HG03378 (cell line): ENCODE results near the gene MXI1.
A peak's percentile ranks its signal among the peaks of the same experiment; 100 is the strongest.
"Not testable (repeated sequence)": the region's sequence is repeated elsewhere in the genome, so short reads cannot be mapped to it uniquely, and the experiment has no call there.

Experiments
- ATAC-seq: cut with Tn5 transposase; IDR thresholded peaks from one replicate; pipeline ENCODE4 v1.9.1; 2021; ENCODE audit warnings: mild to moderate bottlenecking, moderate library complexity; ENCODE audit not compliant: unreplicated experiment

MXI1 gene

DNA sequence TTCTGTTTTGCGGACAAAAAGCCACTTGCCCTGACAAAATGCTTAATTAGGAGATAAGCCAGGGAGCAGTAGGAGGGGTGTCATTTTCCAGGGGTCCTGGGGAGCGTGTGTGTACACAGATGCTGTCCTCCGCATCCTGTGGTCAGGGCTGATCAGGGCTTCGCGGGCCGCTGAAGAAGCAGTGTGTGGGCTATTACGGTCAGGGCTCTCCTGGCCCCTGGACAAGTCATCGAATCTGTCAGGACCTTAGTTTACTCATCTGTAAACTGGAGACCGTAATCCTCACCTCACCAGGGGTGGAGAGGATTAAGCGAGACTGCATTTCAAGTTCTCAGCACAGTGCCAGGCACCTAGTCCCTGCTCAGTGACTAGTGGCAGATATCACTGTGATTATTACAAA is 26.0 kb upstream of the MXI1 start:
- no peak for ATAC-seq

DNA sequence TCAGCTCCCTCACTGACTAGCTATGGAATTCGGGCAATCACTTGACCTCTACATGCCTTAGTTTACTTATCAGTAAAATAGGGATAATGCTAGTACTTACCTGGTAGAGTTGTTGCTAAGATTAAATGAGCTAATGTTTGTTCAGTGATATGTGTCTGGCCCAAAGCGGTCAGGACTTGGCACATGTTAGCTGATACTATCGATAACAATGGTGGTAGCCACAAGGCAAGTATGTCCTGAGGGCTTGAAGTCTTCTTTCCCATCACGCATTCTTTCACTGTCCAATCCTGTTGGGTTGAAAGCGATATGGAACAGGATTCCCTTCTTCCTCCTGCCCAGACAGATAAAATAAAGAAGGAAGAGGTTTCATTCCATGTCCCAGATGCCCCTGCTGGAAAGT is 25.5 kb upstream of the MXI1 start:
- no peak for ATAC-seq

DNA sequence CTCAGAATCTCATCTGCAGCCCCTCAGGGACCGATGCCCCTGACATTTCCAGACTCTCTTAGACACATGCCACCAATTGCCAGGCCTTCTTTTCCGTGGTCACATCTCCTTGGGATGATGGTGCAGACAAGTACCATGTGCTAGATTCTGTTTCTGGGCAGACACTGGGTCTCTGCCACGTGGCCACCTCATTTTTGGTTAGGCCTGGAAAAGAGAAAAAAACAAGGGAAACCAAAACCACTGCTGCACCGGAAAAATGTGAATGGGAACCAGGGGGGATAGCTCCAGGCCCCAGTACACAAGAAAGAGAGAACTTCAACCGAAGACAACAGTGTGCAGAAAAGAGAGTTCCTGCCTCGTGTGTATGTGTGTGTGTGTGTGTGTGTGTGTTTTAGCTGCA is 23.0 kb upstream of the MXI1 start:
- no peak for ATAC-seq

DNA sequence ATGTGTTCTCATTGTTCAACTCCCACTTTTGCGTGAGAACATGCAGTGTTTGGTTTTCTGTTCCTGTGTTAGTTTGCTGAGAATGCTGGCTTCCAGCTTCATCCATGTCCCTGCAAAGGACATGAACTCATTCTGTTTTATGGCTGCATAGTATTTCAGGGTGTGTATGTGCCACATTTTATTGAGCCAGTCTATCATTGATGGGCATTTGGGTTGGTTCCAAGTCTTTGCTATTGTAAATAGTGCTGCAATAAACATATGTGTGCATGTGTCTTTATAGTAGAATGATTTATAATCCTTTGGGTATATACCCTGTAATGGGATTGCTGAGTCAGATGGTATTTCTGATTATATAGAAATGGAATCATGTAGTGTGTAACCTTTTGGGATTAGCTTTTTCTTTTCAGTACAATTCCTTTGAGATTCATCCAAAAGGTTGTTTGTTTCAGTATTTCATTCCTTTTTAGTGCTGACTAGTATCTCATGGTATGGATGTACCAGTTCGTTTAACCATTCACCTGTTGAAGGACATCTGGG is 21.7 kb upstream of the MXI1 start:
- ATAC-seq = not testable (repeated sequence)

DNA sequence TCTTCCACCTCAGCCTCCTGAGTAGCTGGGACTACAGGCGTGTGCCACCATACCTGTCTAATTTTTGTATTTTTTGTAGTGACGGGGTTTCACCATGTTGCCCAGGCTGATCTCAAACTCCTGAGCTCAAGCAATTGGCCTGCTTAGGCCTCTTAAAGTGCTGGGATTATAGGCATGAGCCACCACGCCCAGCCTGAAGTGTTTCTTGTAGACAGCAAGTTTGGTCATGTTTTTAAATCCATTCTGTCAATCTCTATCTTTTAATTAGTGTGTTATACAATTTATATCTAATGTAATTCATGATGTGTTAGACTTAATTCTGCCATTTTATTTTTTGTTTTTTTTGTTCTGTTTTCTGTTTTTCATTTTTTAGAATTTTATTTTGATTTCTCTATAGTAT is 17.2 kb upstream of the MXI1 start:
- ATAC-seq = no peak

DNA sequence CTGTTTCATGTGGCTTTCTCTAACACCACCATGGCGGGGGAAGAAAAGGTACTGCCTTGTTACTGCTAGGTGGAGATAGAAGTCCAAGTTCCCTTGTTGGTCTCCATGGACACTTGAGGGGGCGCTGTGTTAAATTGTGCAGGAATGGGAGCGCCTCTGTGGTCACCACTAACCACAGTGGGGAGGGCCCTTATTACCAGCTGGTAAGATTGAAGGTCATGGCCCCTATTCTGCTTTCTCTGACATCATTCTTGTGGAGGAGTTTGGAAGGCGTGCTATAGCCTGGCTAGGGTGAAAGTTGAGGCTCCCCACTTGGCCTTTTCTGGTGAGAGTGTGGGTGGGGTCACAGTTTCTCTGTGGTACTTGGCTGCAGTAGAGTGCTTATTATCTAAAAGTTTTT is 14.9 kb upstream of the MXI1 start:
- peak; percentile 58 for ATAC-seq

DNA sequence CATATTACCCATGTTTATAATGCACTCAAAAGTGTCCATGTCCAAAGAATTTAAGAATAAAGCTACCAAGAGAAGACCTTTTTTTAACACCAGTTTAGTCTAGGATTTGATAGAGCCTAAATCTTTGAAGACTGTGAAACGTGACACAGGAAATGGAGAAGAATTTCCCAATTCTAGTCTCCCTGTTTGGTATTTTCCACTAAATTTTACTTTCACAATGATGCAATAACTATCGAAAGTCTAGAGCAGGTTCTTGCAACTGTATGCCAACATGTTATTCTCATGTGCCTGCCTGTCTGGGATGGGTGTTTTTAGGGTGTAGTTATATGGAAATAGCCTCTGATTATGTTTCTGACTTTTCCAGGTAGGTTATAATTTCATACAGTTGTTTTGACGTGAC is 6.9 kb upstream of the MXI1 start:
- ATAC-seq = no peak

DNA sequence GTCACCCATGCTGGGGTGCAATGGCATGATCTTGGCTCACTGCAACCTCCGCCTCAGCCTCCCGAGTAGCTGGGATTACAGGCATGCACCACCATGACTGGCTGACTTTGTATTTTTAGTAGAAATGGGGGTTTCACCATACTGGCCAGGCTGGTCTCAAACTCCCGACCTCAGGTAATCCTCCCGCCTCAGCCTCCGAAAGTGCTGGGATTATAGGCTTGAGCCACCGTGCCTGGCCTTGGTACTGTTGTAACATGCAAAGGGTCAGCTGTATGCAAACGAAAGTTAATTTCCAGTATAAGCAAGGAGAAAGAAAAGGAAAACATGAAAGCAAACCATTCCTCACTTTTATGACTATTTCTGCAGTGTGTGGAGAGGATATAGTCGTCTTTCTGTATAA is 6.4 kb upstream of the MXI1 start:
- not testable (repeated sequence) for ATAC-seq

DNA sequence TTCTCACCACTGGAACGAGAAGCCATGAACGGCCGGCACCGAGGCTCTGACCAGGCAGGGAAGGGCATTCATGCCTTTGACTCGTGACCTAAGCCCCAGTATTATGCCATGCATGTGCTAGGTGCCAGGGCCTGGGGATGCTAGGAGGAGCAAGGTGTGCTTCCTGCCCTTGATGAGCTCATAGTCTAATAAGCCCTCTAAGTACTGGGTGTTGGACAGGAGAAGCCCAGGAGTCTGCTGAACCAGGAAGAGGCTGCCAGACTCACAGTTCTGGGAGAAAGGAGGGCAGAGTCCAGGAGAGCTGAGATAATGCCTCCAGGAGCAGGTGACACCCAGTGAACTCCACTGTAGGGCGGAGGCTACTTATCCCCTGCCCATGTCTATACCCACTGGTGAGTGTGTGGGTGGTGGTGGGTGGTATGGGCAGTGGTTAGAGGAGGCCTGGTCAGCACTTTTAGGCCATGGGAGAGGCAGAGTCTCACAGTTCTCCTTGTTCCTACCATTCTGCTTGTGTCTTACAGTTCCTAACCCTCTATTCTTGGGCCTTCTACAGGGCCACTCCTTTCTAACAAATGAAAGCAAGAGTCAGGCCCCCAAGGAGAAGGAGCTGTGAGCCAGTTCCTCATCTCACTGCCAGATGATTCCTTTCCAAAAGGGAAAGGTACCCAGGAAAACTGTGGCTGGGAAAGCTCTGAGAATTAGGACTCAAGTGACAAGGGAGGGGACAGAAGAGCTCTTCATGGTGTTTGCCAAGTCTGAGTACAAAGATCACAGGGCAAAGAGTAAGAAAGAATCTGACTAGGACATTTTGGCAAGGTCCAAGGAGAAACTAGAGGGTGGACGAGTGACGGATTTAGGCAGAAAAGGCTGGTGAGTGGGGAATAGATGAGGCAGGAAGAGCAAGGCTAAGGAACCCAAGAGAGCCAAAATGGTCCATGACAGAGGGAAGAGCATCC is 3.6 kb upstream of the MXI1 start:
- ATAC-seq = no peak

DNA sequence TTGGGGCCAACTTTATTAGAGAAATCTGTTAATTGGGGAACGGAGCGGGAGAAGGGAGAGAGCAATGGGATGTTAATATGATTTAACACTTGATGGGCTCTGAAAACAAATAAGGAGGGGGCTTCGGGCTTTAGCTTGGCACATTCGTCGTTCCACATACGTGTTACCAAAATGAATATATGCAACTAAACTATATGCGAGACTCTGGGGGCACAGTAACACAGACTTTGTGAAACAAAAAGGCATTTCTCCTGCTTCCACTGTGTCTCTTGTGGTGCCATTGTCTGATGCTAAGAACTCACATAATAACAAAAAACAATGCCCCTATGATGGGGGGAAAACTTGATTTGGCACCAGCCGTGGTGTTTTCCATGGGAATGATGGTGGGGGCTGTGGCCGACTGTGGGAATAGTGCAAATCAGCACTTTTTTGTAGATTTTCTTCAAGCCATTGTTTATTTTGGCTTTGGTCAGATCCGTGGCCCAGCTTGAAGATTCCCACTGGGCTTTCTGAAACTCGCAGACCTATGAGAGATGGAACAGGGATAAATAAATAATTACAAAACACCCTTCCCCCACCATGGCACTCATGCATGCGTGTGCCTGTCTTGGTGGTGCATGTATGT is 2.2 kb upstream of the MXI1 start:
- ATAC-seq = no peak

DNA sequence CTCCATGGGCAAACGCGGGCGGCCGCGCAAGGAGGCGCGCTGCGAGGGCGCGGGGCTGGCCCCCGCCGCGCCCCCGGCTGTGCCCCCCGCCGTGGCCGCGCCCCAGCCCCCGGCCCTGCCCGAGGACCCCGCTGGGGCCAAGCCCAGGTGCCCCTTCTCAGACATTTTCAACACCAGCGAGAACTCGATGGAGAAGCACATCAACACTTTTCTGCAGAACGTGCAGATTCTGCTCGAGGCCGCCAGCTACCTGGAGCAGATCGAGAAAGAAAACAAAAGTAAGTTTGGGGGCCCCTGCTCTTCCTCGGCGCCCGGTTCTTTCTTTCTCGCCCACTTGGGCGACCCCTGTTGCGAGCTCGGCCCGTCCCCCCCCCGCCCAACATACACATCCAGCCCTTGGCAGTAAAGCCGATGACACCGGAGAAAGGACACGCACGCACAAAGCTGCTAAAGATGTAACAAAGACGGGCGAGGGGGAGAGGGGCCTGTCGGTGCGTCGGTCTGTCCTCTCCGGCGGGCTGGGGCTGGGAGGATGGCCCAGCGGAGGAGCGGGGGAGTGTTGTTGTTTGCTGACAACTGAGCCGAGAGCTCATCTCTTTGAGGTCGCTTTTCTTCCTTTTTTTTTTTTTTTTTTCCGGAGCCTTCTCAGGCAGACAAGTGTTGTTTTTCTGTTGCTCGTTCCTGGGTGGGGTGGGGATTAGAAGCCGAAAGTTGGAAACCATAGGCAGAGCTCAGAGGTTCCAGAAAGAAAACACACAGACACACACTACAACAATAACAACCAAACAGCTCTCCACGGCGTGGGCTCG is 604 bp downstream of the MXI1 start:
- no peak for ATAC-seq

DNA sequence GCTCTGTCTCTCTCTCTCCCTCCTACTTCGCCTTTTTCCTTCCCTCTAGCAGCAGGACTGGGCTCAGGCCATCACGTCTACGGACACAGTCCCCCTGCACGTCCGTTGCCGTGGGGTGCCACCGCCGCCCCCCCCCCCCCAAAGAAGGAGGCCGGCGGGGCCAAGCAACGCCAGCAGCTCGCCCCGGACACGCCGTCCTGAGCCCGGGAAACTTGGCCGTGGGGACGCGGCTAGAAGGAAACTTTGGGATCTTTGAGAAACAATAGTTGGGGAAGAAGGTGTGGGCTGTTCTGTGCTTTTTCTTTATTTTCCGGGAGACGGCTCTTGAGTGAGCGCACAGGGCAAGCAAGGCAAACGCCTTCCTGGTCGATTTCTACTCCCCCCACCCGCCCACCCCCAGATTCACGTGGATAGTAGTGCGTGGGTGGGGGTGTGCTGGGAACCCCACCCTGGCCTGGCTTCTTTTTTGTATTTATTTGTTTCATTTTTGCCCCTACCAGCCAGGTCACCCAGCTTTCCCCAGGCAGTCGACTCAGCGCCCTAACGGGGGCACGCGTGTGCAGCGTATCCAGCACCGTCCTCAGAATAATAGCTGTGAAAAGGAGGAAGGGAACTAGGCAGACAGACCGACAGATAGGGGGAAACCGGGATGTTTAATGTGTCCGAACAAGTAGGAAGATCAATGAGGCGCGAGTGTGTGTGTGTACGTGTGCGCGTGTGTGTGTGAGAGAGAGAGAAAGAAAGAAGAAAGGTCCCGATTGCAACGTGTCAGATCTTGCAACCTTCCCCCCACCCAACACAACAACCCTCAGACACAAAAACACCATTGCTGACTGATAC is 1.4 kb downstream of the MXI1 start:
- ATAC-seq = no peak

DNA sequence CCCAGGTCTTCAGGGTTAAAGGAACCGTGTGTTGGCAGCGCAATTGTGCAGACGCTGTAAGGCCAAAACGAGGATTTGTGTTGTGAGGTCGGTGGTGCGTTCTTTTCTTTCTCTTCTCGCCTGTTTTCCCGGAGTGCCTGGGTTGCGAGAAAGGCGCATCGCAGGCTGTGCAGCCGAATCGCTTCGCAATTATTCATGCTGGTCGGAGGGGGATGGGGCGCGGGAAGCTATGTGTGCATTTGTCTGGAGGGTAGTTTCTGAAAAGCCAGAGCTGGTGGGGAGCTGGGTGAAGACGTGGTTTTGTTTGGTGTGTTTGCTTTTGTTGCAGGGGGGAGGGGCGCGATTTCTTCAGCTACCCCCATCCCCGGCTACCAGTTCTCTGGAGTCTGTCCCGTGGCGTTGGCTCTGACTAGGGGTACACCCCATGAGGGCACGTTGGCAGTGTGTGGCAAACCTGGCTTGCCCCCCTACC is 2.1 kb downstream of the MXI1 start:
- ATAC-seq = no peak

DNA sequence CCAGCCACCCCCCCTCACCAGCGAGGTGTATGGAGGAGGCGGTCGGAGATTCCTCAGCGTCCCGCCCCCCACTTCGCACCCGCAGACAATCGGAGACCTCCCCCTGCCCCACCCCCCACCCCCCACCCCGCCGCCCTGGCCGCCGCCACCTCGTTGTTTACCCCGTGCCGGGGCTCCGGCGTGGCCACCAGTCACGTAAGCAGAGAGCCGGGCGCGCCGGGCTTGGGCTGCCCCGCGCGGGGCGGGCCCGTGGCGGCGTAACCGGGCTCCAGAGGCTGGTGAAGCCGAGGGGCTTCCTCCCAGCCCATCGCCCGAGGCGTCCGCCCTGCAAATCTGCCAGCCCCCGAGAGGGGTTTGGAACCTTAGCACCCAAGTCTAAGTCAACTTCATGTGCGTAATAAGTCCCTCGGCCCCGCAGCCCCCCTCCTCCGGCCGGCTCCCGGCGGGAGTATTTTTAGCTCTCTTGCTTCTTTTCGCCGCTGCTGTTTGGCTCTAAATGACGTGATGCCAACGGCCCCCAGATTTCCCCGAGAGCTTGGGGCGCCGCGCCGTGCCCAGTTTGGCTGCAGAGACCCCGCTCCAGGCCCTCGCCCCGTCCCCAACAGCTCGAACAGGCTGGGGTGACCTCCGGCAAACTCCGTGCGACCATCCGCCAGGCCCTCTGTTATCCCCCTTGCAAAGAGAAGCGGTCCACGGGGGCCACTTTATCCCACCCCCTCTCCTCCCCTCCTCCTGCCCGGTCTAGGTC is 2.7 kb downstream of the MXI1 start:
- ATAC-seq = no peak

DNA sequence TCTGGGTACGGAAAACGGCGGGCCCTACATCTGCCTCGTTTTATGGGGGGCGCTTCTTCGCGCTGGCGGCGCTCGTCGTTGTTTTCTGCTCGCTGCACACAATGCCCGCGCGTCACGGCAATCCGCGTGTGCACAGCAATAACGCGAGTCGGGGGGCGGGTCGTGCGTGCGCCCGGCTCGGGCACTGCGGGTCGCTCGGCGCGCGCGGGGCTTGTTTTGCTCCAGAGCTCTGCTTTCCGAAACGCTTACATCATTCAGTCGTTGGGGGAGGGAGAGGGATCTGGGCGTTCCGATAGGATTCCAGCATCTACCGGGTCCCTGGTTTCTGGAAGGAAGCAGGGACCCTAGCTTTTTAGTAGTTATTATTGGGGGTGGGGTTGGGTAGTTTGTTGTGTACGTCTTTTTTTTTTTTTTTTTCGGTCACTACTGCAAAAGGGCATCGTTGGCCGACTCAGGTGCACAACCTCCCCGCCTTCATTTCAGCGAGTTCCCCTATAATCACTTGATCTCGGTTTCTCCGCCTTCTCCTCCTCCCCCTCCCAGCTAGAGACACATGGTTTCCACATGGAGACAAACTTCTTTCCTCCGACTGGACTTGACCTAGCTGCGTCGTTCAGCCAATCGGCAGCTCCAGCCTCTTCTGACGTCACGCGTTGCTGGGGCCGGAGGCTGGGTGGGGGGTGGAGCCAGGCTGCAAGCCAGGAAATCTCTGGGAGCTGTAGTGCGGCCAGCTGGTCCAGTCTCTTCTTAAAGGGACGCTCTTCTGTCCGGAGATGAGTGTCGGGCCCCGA is 3.5 kb downstream of the MXI1 start:
- ATAC-seq = peak; percentile 75

DNA sequence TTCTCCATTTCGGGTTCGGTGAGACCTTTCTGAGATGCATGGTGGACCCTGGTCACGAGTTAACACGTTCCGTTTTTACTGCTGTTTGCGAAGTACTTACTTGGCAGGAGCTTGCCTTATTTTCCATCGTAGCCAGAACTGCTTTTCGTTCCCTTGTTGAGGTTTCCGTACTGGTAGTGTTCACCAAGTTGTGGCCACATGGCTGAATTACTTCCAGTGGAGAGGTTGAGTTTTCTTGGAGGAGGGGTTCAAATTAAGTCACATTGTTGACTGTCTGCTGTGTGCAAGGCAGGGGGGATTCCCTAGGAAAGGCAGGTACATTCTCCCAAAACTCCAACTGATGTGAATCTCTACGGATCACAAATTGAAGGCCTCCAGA is 4.0 kb downstream of the MXI1 start:
- no peak for ATAC-seq

DNA sequence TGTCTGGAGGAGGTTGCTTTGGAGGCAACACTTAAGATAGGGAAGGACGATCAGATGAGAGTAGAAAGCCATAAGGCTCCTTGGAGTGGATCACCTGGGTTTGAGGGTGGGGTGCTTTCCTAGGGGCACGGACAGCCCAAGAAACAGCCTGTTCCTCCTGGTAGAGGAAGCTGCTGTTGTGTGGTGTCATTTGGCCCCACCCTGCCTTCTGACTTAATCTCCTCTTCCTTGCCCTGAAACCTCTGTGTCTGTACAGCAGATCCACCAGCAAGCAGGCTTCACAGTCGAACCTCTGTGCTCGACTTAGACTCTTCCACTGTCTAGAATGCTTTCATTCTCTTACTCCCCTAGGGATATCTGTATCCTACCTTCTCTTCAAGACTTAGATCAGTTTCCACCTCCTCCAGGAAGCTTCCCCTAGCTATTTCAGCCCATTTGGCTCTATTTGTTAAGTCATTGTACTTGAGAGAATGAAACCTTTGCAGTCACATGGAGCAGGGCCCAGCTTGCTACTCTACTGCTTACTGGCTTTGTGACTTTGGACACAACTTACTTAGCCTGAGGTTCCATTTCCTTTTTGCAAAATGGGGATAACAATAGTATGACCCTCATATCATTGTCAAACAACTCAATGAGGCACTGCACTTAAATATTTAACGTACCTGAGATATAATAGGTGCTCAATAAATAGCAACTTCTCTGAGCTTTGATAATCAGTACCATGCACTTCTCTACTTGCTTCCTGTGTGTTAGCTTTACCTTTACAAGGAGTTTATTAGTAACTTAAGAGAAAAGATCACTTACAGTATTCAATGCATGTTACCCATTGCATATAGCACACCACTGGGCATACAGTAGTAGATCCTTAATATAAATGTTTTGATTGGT is 5.0 kb downstream of the MXI1 start:
- no peak for ATAC-seq

DNA sequence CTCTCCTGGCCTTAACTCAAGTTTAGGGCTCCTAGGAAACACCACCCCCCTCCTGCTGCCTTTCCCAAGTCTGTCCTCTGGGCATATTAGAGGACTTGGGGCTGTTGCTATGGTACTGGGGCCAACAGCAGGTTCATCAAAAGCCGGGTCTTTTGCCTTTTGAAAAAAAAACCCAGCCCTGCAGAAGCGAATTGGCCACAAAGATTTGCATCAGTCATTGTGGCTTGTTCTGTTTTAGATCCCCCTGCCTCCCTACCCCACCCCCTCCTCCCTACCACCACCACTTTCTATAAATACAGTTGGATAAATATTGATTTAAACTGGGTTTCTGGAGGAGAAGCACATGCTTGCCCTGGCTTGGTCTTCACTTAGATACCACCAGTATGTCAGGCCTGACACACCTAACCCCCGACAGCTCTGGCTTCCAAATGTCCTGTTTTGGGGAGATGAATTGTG is 7.0 kb downstream of the MXI1 start:
- ATAC-seq = no peak
